H9 (cell line): ENCODE data around the gene LRCH1. TPM values are rescaled to one million over a fixed set of nuclear protein-coding genes. Genes with fewer than 3 reads are reported as not detected.
A peak's percentile ranks its signal among the peaks of the same experiment; 100 is the strongest.

Experiments used
- DNase-seq: peaks from one replicate; pipeline ENCODE4 v3.0.0-alpha.2; 2017
- H2AFZ ChIP-seq: one replicate; pipeline ENCODE4 v1.6.1; 2013; ENCODE audit warnings: mild to moderate bottlenecking, low read length, control low read depth, moderate library complexity
- H2AK5ac ChIP-seq: 2 replicates; pipeline ENCODE4 v1.6.1; 2013; ENCODE audit warnings: low read length, control low read depth, mixed read lengths; ENCODE audit not compliant: insufficient read length
- H2BK120ac ChIP-seq: one replicate; pipeline ENCODE4 v1.6.1; 2013; ENCODE audit warnings: low read depth, mild to moderate bottlenecking, low read length, control low read depth, inconsistent platforms; ENCODE audit not compliant: poor library complexity, severe bottlenecking
- H2BK12ac ChIP-seq: 2 replicates; pipeline ENCODE4 v1.6.1; 2013; ENCODE audit warnings: low read length, control low read depth, mixed read lengths, low read depth; ENCODE audit not compliant: insufficient read length
- H2BK15ac ChIP-seq: 2 replicates; pipeline ENCODE4 v1.6.1; 2013; ENCODE audit warnings: low read depth, low read length, control low read depth
- H2BK20ac ChIP-seq: one replicate; pipeline ENCODE4 v1.6.1; 2013; ENCODE audit warnings: low read depth, mild to moderate bottlenecking, low read length, control low read depth, inconsistent platforms; ENCODE audit not compliant: poor library complexity, severe bottlenecking
- H2BK5ac ChIP-seq: 2 replicates; pipeline ENCODE4 v1.6.1; 2013; ENCODE audit warnings: low read length, control low read depth, mixed read lengths; ENCODE audit not compliant: insufficient read length
- H3K14ac ChIP-seq: 2 replicates; pipeline ENCODE4 v1.6.1; 2013; ENCODE audit warnings: low read length, control low read depth; ENCODE audit not compliant: insufficient read depth
- H3K18ac ChIP-seq: 2 replicates; pipeline ENCODE4 v1.6.1; 2013; ENCODE audit warnings: low read depth, mild to moderate bottlenecking, mixed read lengths, low read length, control low read depth; ENCODE audit not compliant: insufficient read length
- H3K23ac ChIP-seq: 2 replicates; pipeline ENCODE4 v1.6.1; 2013; ENCODE audit warnings: low read length, control low read depth, mixed read lengths, low read depth; ENCODE audit not compliant: insufficient read length
- H3K23me2 ChIP-seq: 2 replicates; pipeline ENCODE4 v1.6.1; 2013; ENCODE audit warnings: low read depth, mild to moderate bottlenecking, mixed read lengths, low read length, control low read depth; ENCODE audit not compliant: insufficient read length, poor library complexity, severe bottlenecking
- H3K27ac ChIP-seq: 2 replicates; pipeline ENCODE4 v1.5.1; 2013; ENCODE audit warnings: low read length, control low read depth, mixed read lengths, low read depth; ENCODE audit not compliant: insufficient read length
- H3K27me3 ChIP-seq: 2 replicates; pipeline ENCODE4 v1.6.1; 2013; ENCODE audit warnings: low read length, control low read depth, inconsistent platforms; ENCODE audit not compliant: insufficient read depth
- H3K4ac ChIP-seq: 2 replicates; pipeline ENCODE4 v1.6.1; 2013; ENCODE audit warnings: low read depth, mild to moderate bottlenecking, control low read depth, inconsistent platforms, low read length, moderate library complexity
- H3K4me1 ChIP-seq: 2 replicates; pipeline ENCODE4 v1.6.1; 2013; ENCODE audit warnings: low read length, control low read depth, inconsistent platforms; ENCODE audit not compliant: insufficient read depth
- H3K4me2 ChIP-seq: 2 replicates; pipeline ENCODE4 v1.6.1; 2013; ENCODE audit warnings: low read length, control low read depth, mixed read lengths; ENCODE audit not compliant: insufficient read length, insufficient read depth
- H3K56ac ChIP-seq: 2 replicates; pipeline ENCODE4 v1.6.1; 2013; ENCODE audit warnings: low read depth, mild to moderate bottlenecking, mixed read lengths, low read length, control low read depth; ENCODE audit not compliant: insufficient read length
- H3K79me1 ChIP-seq: 2 replicates; pipeline ENCODE4 v1.6.1; 2013; ENCODE audit warnings: low read depth, mild to moderate bottlenecking, moderate library complexity, low read length, control low read depth, inconsistent platforms; ENCODE audit not compliant: insufficient read depth, poor library complexity, severe bottlenecking
- H3K79me2 ChIP-seq: 2 replicates; pipeline ENCODE4 v1.6.1; 2013; ENCODE audit warnings: low read length, control low read depth, inconsistent platforms; ENCODE audit not compliant: insufficient read depth
- H3K9ac ChIP-seq: 2 replicates; pipeline ENCODE4 v1.6.1; 2013; ENCODE audit warnings: low read length, control low read depth, mixed read lengths; ENCODE audit not compliant: insufficient read length; ENCODE audit errors: extremely low read depth
- H3K9me3 ChIP-seq: one replicate; pipeline ENCODE4 v1.6.1; 2013; ENCODE audit warnings: low read depth, low read length, inconsistent platforms; ENCODE audit not compliant: control insufficient read depth
- H3T11ph ChIP-seq: one replicate; pipeline ENCODE4 v1.6.1; 2013; ENCODE audit warnings: mild to moderate bottlenecking, low read length, control low read depth, inconsistent platforms
- H4K20me1 ChIP-seq: one replicate; pipeline ENCODE4 v1.6.1; 2013; ENCODE audit not compliant: control insufficient read depth, insufficient read length, insufficient read depth
- H4K5ac ChIP-seq: 2 replicates; pipeline ENCODE4 v1.6.1; 2013; ENCODE audit warnings: low read depth, mild to moderate bottlenecking, mixed read lengths, low read length, control low read depth; ENCODE audit not compliant: insufficient read length
- H4K8ac ChIP-seq: replicated peaks from 2 replicates; pipeline ENCODE4 v1.6.1; 2013; ENCODE audit warnings: low read length, control low read depth, mixed read lengths, low read depth; ENCODE audit not compliant: insufficient read length
- H4K91ac ChIP-seq: 2 replicates; pipeline ENCODE4 v1.6.1; 2013; ENCODE audit warnings: low read depth, mild to moderate bottlenecking, moderate library complexity, mixed read lengths, low read length, control low read depth; ENCODE audit not compliant: insufficient read length
- H3K27ac Mint-ChIP-seq, 3 experiments: 2 replicates in 2 of 3; 3 replicates in 1 of 3; pipeline ENCODE4 v1.8.0; 2020 to 2021; ENCODE audit warnings: mixed read lengths in 3 of 3, mild to moderate bottlenecking in 1 of 3, moderate library complexity in 1 of 3
- H3K27me3 Mint-ChIP-seq: 2 replicates; pipeline ENCODE4 v1.8.0; 2021; ENCODE audit warnings: low read depth, mild to moderate bottlenecking, moderate library complexity, mixed read lengths
- H3K36me3 Mint-ChIP-seq, 3 experiments: 2 replicates in 2 of 3; 3 replicates in 1 of 3; pipeline ENCODE4 v1.8.0; 2020 to 2021; ENCODE audit warnings: low read depth in 3 of 3, mixed read lengths in 3 of 3; ENCODE audit not compliant: insufficient read depth in 1 of 3
- H3K4me1 Mint-ChIP-seq, 2 experiments: 2 replicates each; pipeline ENCODE4 v1.8.0; 2020; ENCODE audit warnings: mixed read lengths in 2 of 2
- H3K4me3 Mint-ChIP-seq, 2 experiments: 2 replicates in 1 of 2; 3 replicates in 1 of 2; pipeline ENCODE4 v1.8.0; 2020 to 2021; ENCODE audit warnings: mild to moderate bottlenecking in 2 of 2, mixed read lengths in 2 of 2, moderate library complexity in 1 of 2
- H3K9me3 Mint-ChIP-seq, 2 experiments: 2 replicates in 1 of 2; 3 replicates in 1 of 2; pipeline ENCODE4 v1.8.0; 2020; ENCODE audit warnings: mild to moderate bottlenecking in 2 of 2, mixed read lengths in 2 of 2, moderate library complexity in 1 of 2
- WGBS: extraction: QIAGEN DNeasy Blood & Tissue Kit; methylation state at CpG from one replicate; pipeline ENCODE4 v1.1.7; 2013; ENCODE audit warnings: missing lambda C conversion rate, low lambda C conversion rate, mixed read lengths; ENCODE audit not compliant: insufficient read length; ENCODE audit errors: extremely low coverage; 5-methylcytosine and 5-hydroxymethylcytosine counted together
- total RNA-seq: library from RNA; stranded (reverse); gene quantifications from 2 replicates; pipeline ENCODE4 v1.2.1, GENCODE V29; 2021
- TF ChIP-seq, protein P1 (sequence below): fragments of 200-600 bp; sonication (generic); conservative IDR thresholded peaks from 3 replicates; pipeline ENCODE4 v1.8.0; 2021; ENCODE audit warnings: antibody characterized with exemption, mild to moderate bottlenecking

LRCH1 gene
- total RNA-seq, 1 experiment from 2014 or later: 8.0 TPM

DNA sequence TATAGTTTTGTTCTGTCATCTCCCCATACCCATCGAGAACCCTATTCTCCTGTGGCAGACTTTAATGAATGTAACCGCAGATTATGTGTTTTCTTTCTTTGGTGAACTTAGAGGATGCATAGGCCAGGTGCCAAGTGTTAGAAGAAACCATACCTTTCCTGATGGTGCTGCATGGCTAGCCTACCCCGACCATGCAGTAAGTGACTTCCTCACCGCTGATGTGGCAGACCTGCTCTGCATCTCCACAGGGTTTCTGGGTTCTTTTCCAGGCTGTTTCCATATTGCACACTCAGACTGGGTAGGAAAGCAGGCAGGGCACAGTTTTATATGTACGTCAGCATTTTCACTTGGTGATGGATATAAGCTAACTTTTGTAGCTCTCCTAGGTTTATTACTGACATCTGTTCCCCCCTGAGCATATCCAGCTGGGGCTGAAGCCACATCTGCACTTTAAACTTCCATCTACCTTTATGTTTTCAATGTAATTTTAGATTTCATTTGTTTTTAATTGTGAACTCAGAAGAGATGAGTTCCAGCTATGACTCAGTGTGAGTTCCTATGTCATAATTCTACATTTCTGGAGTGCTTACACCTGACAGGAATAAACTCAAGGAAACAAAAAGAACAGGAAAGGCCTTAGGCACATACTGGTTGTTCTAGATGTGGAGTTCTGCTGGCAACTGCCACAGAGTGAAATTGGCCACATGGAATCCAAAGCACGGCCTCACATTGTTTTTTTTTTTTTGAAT, 42.3 kb downstream of the LRCH1 start:
- Histone ChIP-seq H3K79me1 (peaks cover 3% of the 10 kb centered on the region), H3K23ac (no peak overlapping the region), H3T11ph (no peak overlapping the region), H3K4me2 (no peak overlapping the region), H2BK15ac (no peak overlapping the region), H4K20me1 (no peaks in the 10 kb centered on the region), H2BK12ac (no peak overlapping the region), H3K23me2 (no peaks in the 10 kb centered on the region), H3K27ac (no peak overlapping the region), H3K79me2 (no peaks in the 10 kb centered on the region), H2AK5ac (no peak overlapping the region), H2BK20ac (no peak overlapping the region), H3K4me1 (0 out of 2 replicates have a peak, but pooled peaks cover 1% of the 10 kb centered on the region), H2BK120ac (no peak overlapping the region), H4K8ac (no peak overlapping the region), H4K91ac (no peak overlapping the region), H3K56ac (no peak overlapping the region), H4K5ac (no peak overlapping the region), H2AFZ (no peak overlapping the region), H3K27me3 (no peaks in the 10 kb centered on the region), H3K9ac (no peak overlapping the region), H3K18ac (no peak overlapping the region), H3K9me3 (no peaks in the 10 kb centered on the region), H3K14ac (no peak overlapping the region), H2BK5ac (no peak overlapping the region), H3K4ac (no peak overlapping the region)
- H3K4me3 Mint-ChIP-seq: no peak overlapping the region
- peak overlapping the region in 2 of 3 experiments; percentile 10 to 63; a peak in 2 of 7 replicates for H3K27ac Mint-ChIP-seq
- H3K27me3 Mint-ChIP-seq: no peaks in the 10 kb centered on the region
- DNase-seq: no peak
- H3K9me3 Mint-ChIP-seq: no peaks in the 10 kb centered on the region
- H3K4me1 Mint-ChIP-seq: peaks cover 3% of the 10 kb centered on the region in 2 experiments; a peak in 2 of 4 replicates
- no CpG with 5 or more reads among the region's 6 CpGs for WGBS
- TF ChIP-seq, protein P1, sequence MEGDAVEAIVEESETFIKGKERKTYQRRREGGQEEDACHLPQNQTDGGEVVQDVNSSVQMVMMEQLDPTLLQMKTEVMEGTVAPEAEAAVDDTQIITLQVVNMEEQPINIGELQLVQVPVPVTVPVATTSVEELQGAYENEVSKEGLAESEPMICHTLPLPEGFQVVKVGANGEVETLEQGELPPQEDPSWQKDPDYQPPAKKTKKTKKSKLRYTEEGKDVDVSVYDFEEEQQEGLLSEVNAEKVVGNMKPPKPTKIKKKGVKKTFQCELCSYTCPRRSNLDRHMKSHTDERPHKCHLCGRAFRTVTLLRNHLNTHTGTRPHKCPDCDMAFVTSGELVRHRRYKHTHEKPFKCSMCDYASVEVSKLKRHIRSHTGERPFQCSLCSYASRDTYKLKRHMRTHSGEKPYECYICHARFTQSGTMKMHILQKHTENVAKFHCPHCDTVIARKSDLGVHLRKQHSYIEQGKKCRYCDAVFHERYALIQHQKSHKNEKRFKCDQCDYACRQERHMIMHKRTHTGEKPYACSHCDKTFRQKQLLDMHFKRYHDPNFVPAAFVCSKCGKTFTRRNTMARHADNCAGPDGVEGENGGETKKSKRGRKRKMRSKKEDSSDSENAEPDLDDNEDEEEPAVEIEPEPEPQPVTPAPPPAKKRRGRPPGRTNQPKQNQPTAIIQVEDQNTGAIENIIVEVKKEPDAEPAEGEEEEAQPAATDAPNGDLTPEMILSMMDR: no peak
- peaks cover 0 to 6% (median 0%) of the 10 kb centered on the region in 3 experiments; a peak in 1 of 7 replicates for H3K36me3 Mint-ChIP-seq
